Mesothelial cell of epicardium (in vitro differentiated cells): ENCODE results near the gene TRIM63. TPM values are rescaled to one million over a fixed set of nuclear protein-coding genes. Genes with fewer than 3 reads are reported as not detected.

Experiments used
- DNase-seq, 2 experiments: peaks; one replicate each; pipeline ENCODE4 v3.0.0; 2021; ENCODE audit warnings: low spot score in 2 of 2; ENCODE audit not compliant: unreplicated experiment in 2 of 2
- H3K27ac Mint-ChIP-seq: 2 replicates; pipeline ENCODE4 v1.8.0; 2021; ENCODE audit warnings: mixed read lengths
- H3K27me3 Mint-ChIP-seq: 2 replicates; pipeline ENCODE4 v1.8.0; 2021; ENCODE audit warnings: low read depth, mixed read lengths
- H3K36me3 Mint-ChIP-seq: 2 replicates; pipeline ENCODE4 v1.8.0; 2021; ENCODE audit warnings: mixed read lengths
- H3K4me1 Mint-ChIP-seq: 2 replicates; pipeline ENCODE4 v1.8.0; 2021; ENCODE audit warnings: mixed read lengths
- H3K4me3 Mint-ChIP-seq: 2 replicates; pipeline ENCODE4 v1.8.0; 2021; ENCODE audit warnings: mild to moderate bottlenecking, moderate library complexity, mixed read lengths
- H3K9me3 Mint-ChIP-seq: 2 replicates; pipeline ENCODE4 v1.8.0; 2021; ENCODE audit warnings: mixed read lengths
- total RNA-seq: library from RNA; stranded (reverse); gene quantifications from 3 replicates; pipeline ENCODE4 v1.2.1, GENCODE V29; 2021
- TF ChIP-seq, protein P1 (sequence below): fragments of 200-600 bp; sonication (generic); IDR thresholded peaks from one replicate; pipeline ENCODE4 v1.5.0; 2021; ENCODE audit warnings: antibody characterized with exemption; ENCODE audit not compliant: unreplicated experiment

Gene TRIM63
- total RNA-seq, 1 donor from 2014 or later, result 1.9 TPM

DNA sequence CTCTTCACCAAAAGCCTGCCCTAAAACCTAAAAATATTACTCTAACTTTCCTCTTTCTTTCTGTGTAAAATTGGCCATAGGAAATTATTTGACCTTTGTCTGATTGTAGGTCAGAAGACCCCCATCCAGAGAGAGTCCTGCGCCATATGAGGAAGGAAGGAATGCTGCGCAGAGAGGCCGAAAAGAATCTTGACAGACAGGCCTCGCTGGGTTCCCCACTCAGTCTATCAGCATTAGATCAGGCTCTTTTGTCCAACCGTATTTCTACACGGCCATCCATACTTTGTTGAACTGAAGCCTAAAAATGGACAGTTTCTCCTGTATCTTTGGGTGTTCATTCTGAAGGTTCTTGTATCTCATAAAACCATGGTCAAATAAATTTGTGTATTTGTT, 17.2 kb downstream of the TRIM63 start:
- no peak for DNase-seq
- Mint-ChIP-seq H3K27ac (peak overlapping the region; percentile 83), H3K4me3 (no peak overlapping the region), H3K27me3 (peaks cover 39% of the 10 kb centered on the region), H3K36me3 (no peaks in the 10 kb centered on the region), H3K9me3 (no peaks in the 10 kb centered on the region), H3K4me1 (peaks cover 47% of the 10 kb centered on the region)
- TF ChIP-seq, protein P1, sequence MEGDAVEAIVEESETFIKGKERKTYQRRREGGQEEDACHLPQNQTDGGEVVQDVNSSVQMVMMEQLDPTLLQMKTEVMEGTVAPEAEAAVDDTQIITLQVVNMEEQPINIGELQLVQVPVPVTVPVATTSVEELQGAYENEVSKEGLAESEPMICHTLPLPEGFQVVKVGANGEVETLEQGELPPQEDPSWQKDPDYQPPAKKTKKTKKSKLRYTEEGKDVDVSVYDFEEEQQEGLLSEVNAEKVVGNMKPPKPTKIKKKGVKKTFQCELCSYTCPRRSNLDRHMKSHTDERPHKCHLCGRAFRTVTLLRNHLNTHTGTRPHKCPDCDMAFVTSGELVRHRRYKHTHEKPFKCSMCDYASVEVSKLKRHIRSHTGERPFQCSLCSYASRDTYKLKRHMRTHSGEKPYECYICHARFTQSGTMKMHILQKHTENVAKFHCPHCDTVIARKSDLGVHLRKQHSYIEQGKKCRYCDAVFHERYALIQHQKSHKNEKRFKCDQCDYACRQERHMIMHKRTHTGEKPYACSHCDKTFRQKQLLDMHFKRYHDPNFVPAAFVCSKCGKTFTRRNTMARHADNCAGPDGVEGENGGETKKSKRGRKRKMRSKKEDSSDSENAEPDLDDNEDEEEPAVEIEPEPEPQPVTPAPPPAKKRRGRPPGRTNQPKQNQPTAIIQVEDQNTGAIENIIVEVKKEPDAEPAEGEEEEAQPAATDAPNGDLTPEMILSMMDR, result no peak

DNA sequence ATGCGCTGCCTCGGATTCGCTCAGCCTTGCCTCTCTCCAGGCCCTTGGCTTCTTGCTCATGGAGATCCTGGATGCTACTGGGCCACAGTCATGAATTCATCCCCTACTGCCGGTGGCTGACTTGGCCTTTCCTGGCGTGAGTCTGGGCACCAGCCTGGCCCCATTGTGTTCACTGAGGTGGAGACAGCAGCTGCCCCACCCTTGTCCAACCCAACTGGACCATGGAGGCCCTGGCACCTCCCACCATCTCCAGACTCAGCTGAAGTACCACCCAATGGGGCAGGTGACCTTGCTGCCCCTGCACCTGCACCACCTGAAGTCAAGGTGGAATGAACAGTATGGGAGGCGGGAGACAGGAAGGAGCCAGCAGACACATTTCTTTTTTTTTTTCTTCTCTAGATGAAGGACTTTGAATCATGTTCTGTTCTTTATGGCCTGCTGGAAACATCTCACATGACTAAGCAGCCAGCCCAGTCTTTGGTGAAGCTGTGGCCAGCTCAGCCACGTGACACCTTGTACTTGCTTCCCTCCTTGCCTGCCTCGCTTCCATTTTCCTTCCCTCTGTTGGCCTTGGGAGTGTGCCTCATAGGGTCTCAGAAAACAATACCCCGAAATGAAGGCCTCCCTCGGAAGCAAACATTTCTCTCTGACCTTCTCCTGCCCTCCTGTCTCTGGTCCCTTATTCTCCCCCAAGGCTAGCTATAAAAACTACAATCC, 17.7 kb downstream of the TRIM63 start:
- Mint-ChIP-seq H3K27ac (peak overlapping the region; percentile 83), H3K4me3 (no peak overlapping the region), H3K27me3 (peaks cover 45% of the 10 kb centered on the region)

DNA sequence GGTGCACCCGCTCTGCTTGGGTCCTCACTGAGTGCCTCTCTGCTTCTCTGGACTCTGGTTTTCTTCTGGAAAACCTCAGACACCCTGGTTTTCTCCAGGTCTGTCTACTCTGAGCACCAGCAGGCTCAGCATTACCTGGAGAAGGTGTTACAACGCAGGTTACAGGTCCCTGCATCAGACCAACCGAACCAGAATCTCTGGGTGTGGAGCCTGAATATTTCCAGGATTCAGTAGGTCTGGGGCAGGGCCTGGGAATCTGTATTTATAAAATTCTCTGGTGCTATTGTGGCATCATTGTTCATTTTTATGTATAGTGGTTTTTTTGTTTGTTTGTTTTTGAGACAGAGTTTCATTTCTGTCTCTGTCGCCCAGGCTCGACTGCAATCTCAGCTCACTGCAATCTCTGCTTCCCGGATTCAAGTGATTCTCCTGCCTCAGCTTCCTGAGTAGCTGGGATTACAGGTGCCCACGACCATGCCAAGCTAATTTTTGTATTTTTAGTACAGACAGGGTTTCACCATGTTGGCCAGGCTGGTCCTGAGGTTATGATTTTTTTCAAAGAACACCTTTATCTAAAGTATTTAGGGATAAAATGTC, 20.1 kb downstream of the TRIM63 start:
- TF ChIP-seq, protein P1, result no peak
- H3K27me3 Mint-ChIP-seq, result peaks cover 65% of the 10 kb centered on the region
- H3K36me3 Mint-ChIP-seq, result no peaks in the 10 kb centered on the region
- no peaks in the 10 kb centered on the region for H3K9me3 Mint-ChIP-seq
- H3K4me1 Mint-ChIP-seq, result peaks cover 54% of the 10 kb centered on the region
- H3K4me3 Mint-ChIP-seq, result peak overlapping the region; percentile 67
- H3K27ac Mint-ChIP-seq, result no peak overlapping the region
- no peak for DNase-seq

More for the DNA sequence above, 17.7 kb downstream of the TRIM63 start:
- TF ChIP-seq, protein P1, result no peak
- Mint-ChIP-seq H3K9me3 (no peaks in the 10 kb centered on the region), H3K36me3 (no peaks in the 10 kb centered on the region), H3K4me1 (peaks cover 52% of the 10 kb centered on the region)
- DNase-seq, result no peak

DNA sequence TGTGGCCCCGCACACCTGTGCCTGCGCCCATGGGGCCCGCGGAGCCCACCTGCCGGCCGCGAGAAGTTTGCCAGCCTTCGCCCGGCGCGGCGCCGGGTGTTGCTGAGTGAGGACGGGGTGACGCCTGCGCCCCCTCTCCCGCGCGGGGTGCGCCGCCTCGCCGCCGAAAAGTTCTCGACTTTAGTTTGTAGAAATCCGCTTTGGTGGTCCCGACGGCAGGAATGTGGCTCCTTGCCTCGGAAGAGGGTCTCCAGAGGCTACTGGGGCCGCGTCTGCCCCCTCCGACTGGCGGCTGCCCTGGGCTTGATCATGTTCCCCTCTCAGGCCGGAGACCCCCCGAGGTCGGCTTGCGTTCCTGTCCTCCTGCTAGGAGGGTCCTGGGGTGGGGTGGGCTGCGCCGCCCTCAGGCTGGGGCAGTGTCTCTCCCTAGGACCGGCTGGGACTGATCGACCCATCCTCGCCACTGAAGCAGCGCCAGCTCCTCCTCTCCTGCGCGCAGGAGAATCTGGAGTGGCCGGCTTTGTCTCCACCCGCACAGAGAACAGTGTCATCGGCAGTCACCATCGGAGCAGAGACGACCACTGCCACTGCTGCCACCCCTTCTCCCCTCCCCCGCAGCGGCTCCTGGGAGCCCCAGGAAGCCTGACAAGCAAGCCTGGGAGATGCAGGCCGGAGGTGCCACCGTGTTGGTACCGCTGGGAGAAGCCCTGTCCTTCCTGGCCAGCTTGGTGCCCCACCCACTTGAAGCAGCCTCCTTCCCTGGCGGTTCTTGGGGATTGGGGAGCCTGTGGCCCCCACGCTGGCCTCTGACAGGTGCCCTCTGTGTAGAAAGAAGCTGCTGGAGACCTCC, 21.0 kb downstream of the TRIM63 start:
- Mint-ChIP-seq H3K36me3 (no peaks in the 10 kb centered on the region), H3K4me3 (peak overlapping the region; percentile 67), H3K9me3 (no peaks in the 10 kb centered on the region), H3K27me3 (peaks cover 65% of the 10 kb centered on the region), H3K4me1 (peaks cover 51% of the 10 kb centered on the region), H3K27ac (no peak overlapping the region)
- DNase-seq, result no peak
- TF ChIP-seq, protein P1, result no peak

DNA sequence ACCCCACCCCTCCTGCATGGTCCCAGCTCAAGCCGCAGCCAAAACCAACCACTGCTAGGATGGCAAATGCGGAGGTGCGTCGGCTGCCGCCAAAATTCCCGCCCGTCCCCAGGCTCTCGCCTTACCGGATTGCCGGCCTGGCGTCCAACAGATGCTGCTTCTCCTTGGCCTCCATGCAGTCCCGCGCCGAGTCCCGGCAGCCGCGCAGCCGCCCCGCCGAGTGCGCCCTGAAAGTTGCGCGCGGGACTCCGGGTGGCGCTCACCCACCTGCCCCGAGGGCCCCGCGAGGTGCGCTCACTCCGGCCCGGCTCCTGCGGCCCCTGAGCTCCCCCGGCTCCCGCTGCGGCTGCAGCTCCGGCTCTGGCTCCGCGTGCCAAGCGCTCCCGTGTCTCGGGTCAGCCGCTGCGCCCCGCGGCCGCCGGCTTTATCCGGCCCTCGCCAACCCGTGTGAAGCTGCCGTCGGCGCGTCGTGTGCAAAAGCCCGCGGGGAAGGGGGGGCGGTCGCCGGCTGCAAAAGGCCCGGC, 21.6 kb downstream of the TRIM63 start, which contains the start of gene SLC30A2:
Gene SLC30A2 (minus strand): TSS at position 397 of the 524 bp plus-strand sequence. CDS start 222 bp downstream, at position 175.
- Mint-ChIP-seq H3K4me1 (peaks cover 45% of the 10 kb centered on the region), H3K4me3 (peak within 1 kb of the TSS; percentile 72), H3K36me3 (no peaks in the 10 kb centered on the region), H3K9me3 (no peaks in the 10 kb centered on the region), H3K27me3 (peaks cover 63% of the 10 kb centered on the region), H3K27ac (peak within 1 kb of the TSS; percentile 62)
- DNase-seq, result no peak
- TF ChIP-seq, protein P1, result no peak
